B cell (primary cell): Measurements from ENCODE around the gene GLG1. TPM values are rescaled to one million over a fixed set of nuclear protein-coding genes. Genes with fewer than 3 reads are reported as not detected.
"Not testable (repeated sequence)": the region's sequence is repeated elsewhere in the genome, so short reads cannot be mapped to it uniquely, and the experiment has no call there.

Source experiments
- ATAC-seq: fragments of 200-7000 bp; cut with Tn5 transposase; one replicate; pipeline ENCODE4 v1.10.0; 2021; ENCODE audit warnings: low read depth, mild to moderate bottlenecking, moderate number of reproducible peaks, moderate library complexity
- CTCF ChIA-PET: fragments of 350-600 bp; sonication (Branson Sonifier 250); formaldehyde crosslinking; loops from one replicate; lab custom pipeline; 2021; ENCODE audit warnings: antibody characterized with exemption, inconsistent platforms; lab: Charles Lee
- POLR2A ChIA-PET: fragments of 350-600 bp; sonication (Branson Sonifier 250); formaldehyde crosslinking; loops from one replicate; lab custom pipeline; 2021; ENCODE audit warnings: antibody characterized with exemption; lab: Charles Lee
- DNase-seq: peaks from one replicate; pipeline ENCODE4 v3.0.0; 2013
- H2AFZ ChIP-seq: 2 replicates; pipeline ENCODE4 v1.6.1; 2012; ENCODE audit warnings: mild to moderate bottlenecking, low read depth, low read length; ENCODE audit not compliant: insufficient read depth, poor library complexity, severe bottlenecking
- H3K27ac ChIP-seq, 2 donors: 1 replicate in 1 of 2; 2 replicates in 1 of 2; pipeline ENCODE4 v1.5.1; 2012 to 2013; ENCODE audit warnings: low read length in 2 of 2, mild to moderate bottlenecking in 2 of 2, moderate library complexity in 1 of 2
- H3K27me3 ChIP-seq, 4 experiments: fragments of 200-600 bp in 1 of 4; sonication (generic) in 1 of 4; replicated peaks in 1 of 4; 1 replicate in 2 of 4; 2 replicates in 2 of 4; pipeline versions ENCODE4 v1.6.1 to v1.7.0; 2013 to 2016; ENCODE audit warnings: low read length in 3 of 4, mild to moderate bottlenecking in 2 of 4, mixed read lengths in 1 of 4, moderate library complexity in 1 of 4; ENCODE audit not compliant: insufficient read depth in 4 of 4, control insufficient read depth in 3 of 4; ENCODE audit errors: control extremely low read depth in 1 of 4
- H3K36me3 ChIP-seq, 2 experiments: replicated peaks in 1 of 2; 1 replicate in 1 of 2; 2 replicates in 1 of 2; pipeline versions ENCODE4 v1.6.1 to v1.7.1; 2013; ENCODE audit warnings: low read length in 1 of 2; ENCODE audit not compliant: insufficient read depth in 2 of 2, control insufficient read depth in 1 of 2; ENCODE audit errors: control extremely low read depth in 1 of 2, extremely low read depth in 1 of 2
- H3K4me1 ChIP-seq, 2 donors: fragments of 200-600 bp in 1 of 2; sonication (generic) in 1 of 2; 1 replicate in 1 of 2; 2 replicates in 1 of 2; pipeline versions ENCODE4 v1.5.1 to v1.6.1; 2013 to 2017; ENCODE audit warnings: low read length in 2 of 2; ENCODE audit not compliant: control insufficient read depth in 2 of 2, insufficient read depth in 2 of 2
- H3K4me2 ChIP-seq: replicated peaks from 2 replicates; pipeline ENCODE3; 2012; ENCODE audit warnings: mild to moderate bottlenecking, low read depth, low read length; ENCODE audit not compliant: poor library complexity, severe bottlenecking
- H3K4me3 ChIP-seq, 5 experiments: fragments of 200-600 bp in 1 of 5; sonication (generic) in 1 of 5; 1 replicate in 3 of 5; 2 replicates in 2 of 5; pipeline versions ENCODE4 v1.5.1 to v1.7.0; 2011 to 2016; ENCODE audit warnings: low read length in 4 of 5, mild to moderate bottlenecking in 4 of 5, low read depth in 2 of 5, control low read depth in 1 of 5, moderate library complexity in 1 of 5; ENCODE audit not compliant: insufficient read depth in 1 of 5; ENCODE audit errors: control extremely low read depth in 1 of 5, extremely low read depth in 1 of 5
- H3K79me2 ChIP-seq: fragments of 200-600 bp; sonication (generic); one replicate; pipeline ENCODE4 v1.6.0; 2016; ENCODE audit warnings: low read length; ENCODE audit not compliant: control insufficient read depth, insufficient read depth
- H3K9ac ChIP-seq: fragments of 200-600 bp; sonication (generic); 2 replicates; pipeline ENCODE4 v1.6.1; 2017; ENCODE audit warnings: mild to moderate bottlenecking, low read length, moderate library complexity
- H3K9me3 ChIP-seq, 3 donors: one replicate each; pipeline versions ENCODE4 v1.6.1 to v1.7.1; 2013; ENCODE audit warnings: low read length in 2 of 3; ENCODE audit not compliant: control insufficient read depth in 2 of 3, insufficient read depth in 1 of 3; ENCODE audit errors: control extremely low read depth in 1 of 3
- H4K20me1 ChIP-seq: 2 replicates; pipeline ENCODE4 v1.6.0; 2012; ENCODE audit warnings: mild to moderate bottlenecking, low read length; ENCODE audit not compliant: insufficient read depth, control insufficient read depth, poor library complexity, severe bottlenecking
- H3K27ac Mint-ChIP-seq: one replicate; pipeline ENCODE4 v1.8.0; 2021; ENCODE audit warnings: mixed read lengths
- H3K27me3 Mint-ChIP-seq: one replicate; pipeline ENCODE4 v1.8.0; 2021; ENCODE audit warnings: mixed read lengths
- H3K4me1 Mint-ChIP-seq: one replicate; pipeline ENCODE4 v1.8.0; 2021; ENCODE audit warnings: mixed read lengths
- H3K4me3 Mint-ChIP-seq: one replicate; pipeline ENCODE4 v1.8.0; 2021; ENCODE audit warnings: mixed read lengths
- H3K9me3 Mint-ChIP-seq: one replicate; pipeline ENCODE4 v1.8.0; 2022; ENCODE audit warnings: mixed read lengths; ENCODE audit not compliant: insufficient read depth
- WGBS: methylation state at CpG from one replicate; pipeline ENCODE4 v1.1.5; 2013; ENCODE audit warnings: missing lambda C conversion rate; ENCODE audit not compliant: insufficient coverage; 5-methylcytosine and 5-hydroxymethylcytosine counted together
- intact Hi-C: fragments of 100-400 bp; cut with micrococcal nuclease; formaldehyde crosslinking; loops from one replicate; pipeline ENCODE4 v1.10.0; 2022
- polyA plus RNA-seq: library from polyadenylated mRNA; depleted of rRNA; stranded (reverse); fragments of >200 nt; gene quantifications from 2 replicates; pipeline ENCODE4 v1.2.3, GENCODE V29; 2012
- total RNA-seq, 2 donors: library from RNA; stranded (reverse); fragments of 120-200 nt in 1 of 2; gene quantifications; 1 replicate in 1 of 2; 2 replicates in 1 of 2; pipeline versions ENCODE4 v1.2.3 to v1.2.4, GENCODE V29; 2013 to 2022

Gene GLG1
- total and polyA plus RNA-seq, 2 donors (not counting 1 experiment from before 2014, with no cell fraction given) = 28.3 to 114 TPM

GRCh38 chr16:74410057-74410957, 196.6 kb downstream of the GLG1 start:
- WGBS = no CpG with 5 or more reads among the region's 18 CpGs
- H3K9me3 Mint-ChIP-seq, DNase-seq, H3K4me1 Mint-ChIP-seq, H3K9ac ChIP-seq, H3K27me3 ChIP-seq, H4K20me1 ChIP-seq, H3K4me3 ChIP-seq, H3K79me2 ChIP-seq, intact Hi-C loops, H3K4me1 ChIP-seq, H3K9me3 ChIP-seq, POLR2A ChIA-PET, H3K27ac ChIP-seq, H3K36me3 ChIP-seq, H2AFZ ChIP-seq, ATAC-seq, CTCF ChIA-PET, H3K27me3 Mint-ChIP-seq, H3K27ac Mint-ChIP-seq, H3K4me2 ChIP-seq: not testable (repeated sequence)
- peak overlapping the region; percentile 33 for H3K4me3 Mint-ChIP-seq

GRCh38 chr16:74409185-74409981, 197.5 kb downstream of the GLG1 start:
- CTCF ChIA-PET, H3K4me2 ChIP-seq, H3K4me1 Mint-ChIP-seq, H3K27me3 ChIP-seq, H3K79me2 ChIP-seq, H3K27ac Mint-ChIP-seq, POLR2A ChIA-PET, ATAC-seq, intact Hi-C loops, H3K4me1 ChIP-seq, H3K4me3 ChIP-seq, H3K27me3 Mint-ChIP-seq, H3K4me3 Mint-ChIP-seq, H3K27ac ChIP-seq, H4K20me1 ChIP-seq, DNase-seq, H3K9me3 ChIP-seq, H2AFZ ChIP-seq, H3K36me3 ChIP-seq, H3K9ac ChIP-seq, H3K9me3 Mint-ChIP-seq: not testable (repeated sequence)
- WGBS = 71% methylated on average over 1 of the region's 15 CpGs

DNA sequence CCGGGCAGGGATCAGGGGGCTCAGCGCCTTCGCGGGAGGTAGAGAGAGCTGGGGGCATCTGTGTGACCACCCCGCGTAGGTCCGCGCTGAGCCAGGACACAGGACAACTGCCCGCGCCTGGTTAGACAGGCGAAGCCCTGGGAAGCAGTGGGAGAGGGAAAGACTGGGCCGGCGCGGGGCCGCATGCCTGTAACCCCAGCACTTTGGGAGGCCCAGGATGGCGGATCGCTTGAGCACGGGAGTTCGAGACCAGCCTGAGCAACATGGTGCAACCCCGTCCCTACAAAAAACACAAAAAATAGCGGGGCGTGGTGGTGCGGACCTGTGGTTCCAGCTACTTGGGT, 199.6 kb downstream of the GLG1 start:
- H4K20me1 ChIP-seq, H3K79me2 ChIP-seq, H3K4me1 Mint-ChIP-seq, H3K4me2 ChIP-seq, H3K4me3 Mint-ChIP-seq, H3K27me3 Mint-ChIP-seq, H3K27ac ChIP-seq, H3K27me3 ChIP-seq, H3K27ac Mint-ChIP-seq, H3K9me3 Mint-ChIP-seq, ATAC-seq, intact Hi-C loops, POLR2A ChIA-PET, CTCF ChIA-PET, H3K4me1 ChIP-seq, H3K36me3 ChIP-seq, H3K9me3 ChIP-seq: not testable (repeated sequence)
- peak overlapping the region; percentile 37 for H3K9ac ChIP-seq
- WGBS = 37% methylated on average over 3 of the region's 23 CpGs
- peak overlapping the region in 4 of 5 experiments; percentile 22 to 44 (median 36) for H3K4me3 ChIP-seq
- peak; percentile 20 for DNase-seq
- H2AFZ ChIP-seq = peak overlapping the region; percentile 28
